HepG2 (cell line): ENCODE results near the gene SPNS1. TPM values are rescaled to one million over a fixed set of nuclear protein-coding genes. Genes with fewer than 3 reads are reported as not detected.

Experiments used
- ATAC-seq: fragments of 200-7000 bp; cut with Tn5 transposase; 3 replicates; pipeline ENCODE4 v1.9.1; 2020; ENCODE audit warnings: mild to moderate bottlenecking, moderate library complexity
- BruUV-seq: library from RNA; stranded (reverse); fragments of 400-500 nt; replicated peaks from 2 replicates; lab custom pipeline; 2021; lab: Mats Ljungman, UMichigan
- CTCF ChIA-PET: fragments of 300-600 bp; formaldehyde crosslinking; extraction: SDS; loops from one replicate; lab custom pipeline; 2021; ENCODE audit warnings: low total read pairs, inconsistent platforms, low intra/inter-chr PET ratio; lab: Yijun Ruan, JAX
- POLR2A ChIA-PET: fragments of 350-600 bp; sonication (Branson Sonifier 250); formaldehyde crosslinking; loops from one replicate; lab custom pipeline; 2020; ENCODE audit warnings: antibody characterized with exemption, inconsistent platforms; lab: Yijun Ruan, JAX
- DNase-seq: peaks from one replicate; pipeline ENCODE4 v3.0.0-alpha.2; 2015; ENCODE audit warnings: low spot score
- FAIRE-seq: peaks from 3 replicates; lab custom pipeline; 2011; peaks lifted over from hg19 to GRCh38; lab: Jason Lieb, UNC
- H2AFZ ChIP-seq: one replicate; pipeline ENCODE4 v1.6.1; 2011; ENCODE audit warnings: low read length, inconsistent platforms
- H3K27ac ChIP-seq: fragments of 300-600 bp; 3 replicates; pipeline ENCODE4 v1.8.0; 2011; ENCODE audit warnings: mixed run types, mild to moderate bottlenecking, mixed read lengths, low read length, inconsistent platforms; ENCODE audit not compliant: insufficient read depth; ENCODE audit errors: extremely low read length
- H3K27me3 ChIP-seq, 2 experiments: fragments of 200-600 bp in 1 of 2; 2 replicates in 1 of 2; 3 replicates in 1 of 2; pipeline versions ENCODE4 v1.6.0 to v1.8.0; 2011; ENCODE audit warnings: low read length in 2 of 2, mild to moderate bottlenecking in 2 of 2, moderate library complexity in 2 of 2, inconsistent platforms in 1 of 2; ENCODE audit not compliant: insufficient read depth in 2 of 2, control insufficient read depth in 1 of 2
- H3K36me3 ChIP-seq, 2 experiments: fragments of 200-600 bp in 1 of 2; replicated peaks in 1 of 2; 2 replicates in 1 of 2; 3 replicates in 1 of 2; pipeline versions ENCODE4 v1.5.1 to v1.8.0; 2011; ENCODE audit warnings: low read length in 2 of 2, inconsistent platforms in 1 of 2; ENCODE audit not compliant: insufficient read depth in 2 of 2, control insufficient read depth in 1 of 2
- H3K4me1 ChIP-seq: 2 replicates; pipeline ENCODE4 v1.5.1; 2012; ENCODE audit warnings: low read length, inconsistent platforms; ENCODE audit not compliant: insufficient read depth
- H3K4me2 ChIP-seq: 2 replicates; pipeline ENCODE4 v1.6.0; 2011; ENCODE audit warnings: low read depth, low read length, inconsistent platforms
- H3K4me3 ChIP-seq, 3 experiments: fragments of 200-600 bp in 1 of 3; sonication (generic), shearing (Covaris generic) in 1 of 3; replicated peaks in 1 of 3; 2 replicates each; pipeline ENCODE4 v1.5.1; 2011 to 2016; ENCODE audit warnings: low read length in 3 of 3, inconsistent platforms in 2 of 3, low read depth in 2 of 3, mild to moderate bottlenecking in 2 of 3, control low read depth in 1 of 3, mixed read lengths in 1 of 3; ENCODE audit not compliant: insufficient read depth in 1 of 3
- H3K79me2 ChIP-seq: one replicate; pipeline ENCODE4 v1.6.1; 2011; ENCODE audit warnings: low read length, inconsistent platforms; ENCODE audit not compliant: insufficient read depth
- H3K9ac ChIP-seq: 2 replicates; pipeline ENCODE4 v1.6.0; 2011; ENCODE audit warnings: mild to moderate bottlenecking, low read depth, low read length, inconsistent platforms; ENCODE audit not compliant: insufficient read depth
- H3K9me3 ChIP-seq: 2 replicates; pipeline ENCODE4 v1.5.1; 2012; ENCODE audit warnings: mild to moderate bottlenecking, low read length
- H4K20me1 ChIP-seq: 2 replicates; pipeline ENCODE4 v1.6.0; 2011; ENCODE audit warnings: inconsistent platforms, mild to moderate bottlenecking, low read length, moderate library complexity; ENCODE audit not compliant: insufficient read depth
- ATF5 ChIP-seq: sonication (generic); formaldehyde crosslinking; IDR thresholded peaks from 2 replicates; pipeline ENCODE4 v1.4.0; 2020; ENCODE audit warnings: mild to moderate bottlenecking, low read depth, missing genetic modification reagents
- ATF7 ChIP-seq, 2 experiments: fragments of 450-650 bp in 1 of 2; sonication (generic) in 1 of 2; formaldehyde crosslinking in 1 of 2; IDR thresholded peaks; 2 replicates each; pipeline versions ENCODE4 v1.4.0 to v1.6.1; 2016 to 2020; ENCODE audit warnings: antibody characterized with exemption in 1 of 2, mild to moderate bottlenecking in 1 of 2, missing genetic modification reagents in 1 of 2
- FUBP1 ChIP-seq: sonication (generic); formaldehyde crosslinking; IDR thresholded peaks from 2 replicates; pipeline ENCODE4 v1.5.1; 2020; ENCODE audit warnings: missing genetic modification reagents, mild to moderate bottlenecking, borderline replicate concordance
- NONO ChIP-seq, 2 experiments: fragments of 450-650 bp in 1 of 2; sonication (generic) in 1 of 2; formaldehyde crosslinking in 1 of 2; IDR thresholded peaks in 1 of 2; conservative IDR thresholded peaks in 1 of 2; 2 replicates each; pipeline versions ENCODE4 v1.6.1 to v1.8.0; 2017 to 2022; ENCODE audit warnings: mild to moderate bottlenecking in 1 of 2, missing genetic modification reagents in 1 of 2, moderate library complexity in 1 of 2
- ZNF263 ChIP-seq: sonication (generic); formaldehyde crosslinking; IDR thresholded peaks from 2 replicates; pipeline ENCODE4 v1.4.0; 2020; ENCODE audit warnings: missing genetic modification reagents
- ZNF33B ChIP-seq: sonication (generic); formaldehyde crosslinking; IDR thresholded peaks from 2 replicates; pipeline ENCODE4 v1.5.1; 2020; ENCODE audit warnings: mild to moderate bottlenecking, missing genetic modification reagents
- ZNF574 ChIP-seq: sonication (generic); formaldehyde crosslinking; IDR thresholded peaks from 2 replicates; pipeline ENCODE4 v1.4.0; 2020; ENCODE audit warnings: missing genetic modification reagents
- ZNF597 ChIP-seq: sonication (generic); formaldehyde crosslinking; IDR thresholded peaks from 2 replicates; pipeline ENCODE4 v1.5.0; 2020; ENCODE audit warnings: missing genetic modification reagents
- WGBS: methylation state at CpG from one replicate; pipeline ENCODE4 v1.1.6; 2017; ENCODE audit warnings: low lambda C conversion rate; 5-methylcytosine and 5-hydroxymethylcytosine counted together
- in situ Hi-C: cut with HindIII; loops from 2 replicates; pipeline ENCODE4 v1.10.0; 2017; ENCODE audit warnings: low pct_unique_long_range_greater_than_20kb; ENCODE audit not compliant: extremely low pct_ligation_motif_present
- intact Hi-C: fragments of 100-400 bp; cut with micrococcal nuclease; formaldehyde crosslinking; loops from one replicate; pipeline ENCODE4 v1.10.0; 2022; ENCODE audit not compliant: unreplicated experiment
- polyA plus RNA-seq, 8 experiments: library from polyadenylated mRNA; depleted of rRNA in 3 of 8; stranded (reverse) in 7 of 8; unstranded in 1 of 8; fragments of >200 nt; fragmentation: Illumina TruSeq in 4 of 8; extraction: Trizol in 4 of 8; gene quantifications; 2 replicates each; pipeline versions ENCODE4 v1.2.1 to v1.2.3, GENCODE V29; 2011 to 2016; ENCODE audit warnings: low read depth in 4 of 8, missing spikeins in 1 of 8, mixed read lengths in 1 of 8; ENCODE audit not compliant: insufficient read depth in 1 of 8
- total RNA-seq, 5 experiments: library from RNA; depleted of rRNA; stranded (reverse); fragments of >200 nt; fragmentation: Illumina TruSeq; extraction: Trizol; gene quantifications; 2 replicates each; pipeline ENCODE4 v1.2.3, GENCODE V29; 2016; ENCODE audit warnings: low read depth in 1 of 5
- TF ChIP-seq, protein P1 (sequence below): IDR thresholded peaks from 2 replicates; pipeline ENCODE4 v1.6.1; 2012; ENCODE audit warnings: low read length, improper control_type of control experiment
- TF ChIP-seq, protein P2 (sequence below): sonication (generic); formaldehyde crosslinking; IDR thresholded peaks from 2 replicates; pipeline ENCODE4 v1.8.1; 2022; ENCODE audit warnings: low read depth, mild to moderate bottlenecking, missing genetic modification reagents

SPNS1 gene
- total and polyA plus RNA-seq, 2 of the 13 experiments (the other 11 are each of a cell fraction or from before 2014, with no cell fraction given), result 25.6 to 38.8 TPM

DNA sequence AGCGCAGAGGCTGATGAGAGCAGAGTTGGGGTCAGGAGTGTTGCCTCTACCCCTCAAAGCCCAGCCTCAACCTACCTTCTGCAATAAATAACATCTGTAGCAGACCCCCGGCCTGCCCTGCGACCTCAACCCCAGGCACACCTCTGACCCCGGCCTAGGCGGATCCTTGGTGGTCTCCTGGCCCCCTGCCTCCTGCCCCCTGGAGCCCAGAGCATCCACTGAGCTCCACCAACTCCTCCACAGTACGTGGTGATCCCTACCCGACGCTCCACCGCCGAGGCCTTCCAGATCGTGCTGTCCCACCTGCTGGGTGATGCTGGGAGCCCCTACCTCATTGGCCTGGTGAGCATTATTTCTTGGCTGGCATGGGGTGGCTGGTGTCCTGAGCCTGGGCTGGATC, 8.4 kb downstream of the SPNS1 start:
- H3K9ac ChIP-seq, result no peak overlapping the region
- no peaks in the 10 kb centered on the region for H3K79me2 ChIP-seq
- peaks cover 21 to 55% of the 10 kb centered on the region in 2 experiments for H3K36me3 ChIP-seq
- no peaks in the 10 kb centered on the region for H3K4me1 ChIP-seq
- H3K4me2 ChIP-seq, result no peak overlapping the region
- CTCF ChIA-PET, result no interaction called here
- WGBS, result 96% methylated on average over 11 of the region's 11 CpGs
- BruUV-seq, result no TSS peak
- no peak overlapping the region for H3K27ac ChIP-seq
- FAIRE-seq (no peak), DNase-seq (no peak), ATAC-seq (no peak)
- in situ Hi-C loops, result no loop called here
- no peaks in the 10 kb centered on the region; the same call in 1 of the 2 replicates for H4K20me1 ChIP-seq
- intact Hi-C loops, result no loop called here
- no peaks in the 10 kb centered on the region for H3K27me3 ChIP-seq
- no peaks in the 10 kb centered on the region for H3K9me3 ChIP-seq
- H3K4me3 ChIP-seq, result no peak overlapping the region
- H2AFZ ChIP-seq, result no peak overlapping the region
- POLR2A ChIA-PET, result interaction anchor here (1.0 kb wide), 1 partner anchor 9 kb away, joined by 3 read pairs; the partner anchor contains the start of gene SPNS1
- no peak for TF ChIP-seq ZNF597
- no peak for TF ChIP-seq ZNF263 (CRISPR knock-in tag)
- TF ChIP-seq FUBP1 (CRISPR knock-in tag), result no peak
- no peak for TF ChIP-seq NONO (IDR thresholded peaks at IDR 0.05)
- TF ChIP-seq NONO (CRISPR knock-in tag; conservative IDR thresholded peaks at IDR 0.05), result no peak
- TF ChIP-seq, protein P1, sequence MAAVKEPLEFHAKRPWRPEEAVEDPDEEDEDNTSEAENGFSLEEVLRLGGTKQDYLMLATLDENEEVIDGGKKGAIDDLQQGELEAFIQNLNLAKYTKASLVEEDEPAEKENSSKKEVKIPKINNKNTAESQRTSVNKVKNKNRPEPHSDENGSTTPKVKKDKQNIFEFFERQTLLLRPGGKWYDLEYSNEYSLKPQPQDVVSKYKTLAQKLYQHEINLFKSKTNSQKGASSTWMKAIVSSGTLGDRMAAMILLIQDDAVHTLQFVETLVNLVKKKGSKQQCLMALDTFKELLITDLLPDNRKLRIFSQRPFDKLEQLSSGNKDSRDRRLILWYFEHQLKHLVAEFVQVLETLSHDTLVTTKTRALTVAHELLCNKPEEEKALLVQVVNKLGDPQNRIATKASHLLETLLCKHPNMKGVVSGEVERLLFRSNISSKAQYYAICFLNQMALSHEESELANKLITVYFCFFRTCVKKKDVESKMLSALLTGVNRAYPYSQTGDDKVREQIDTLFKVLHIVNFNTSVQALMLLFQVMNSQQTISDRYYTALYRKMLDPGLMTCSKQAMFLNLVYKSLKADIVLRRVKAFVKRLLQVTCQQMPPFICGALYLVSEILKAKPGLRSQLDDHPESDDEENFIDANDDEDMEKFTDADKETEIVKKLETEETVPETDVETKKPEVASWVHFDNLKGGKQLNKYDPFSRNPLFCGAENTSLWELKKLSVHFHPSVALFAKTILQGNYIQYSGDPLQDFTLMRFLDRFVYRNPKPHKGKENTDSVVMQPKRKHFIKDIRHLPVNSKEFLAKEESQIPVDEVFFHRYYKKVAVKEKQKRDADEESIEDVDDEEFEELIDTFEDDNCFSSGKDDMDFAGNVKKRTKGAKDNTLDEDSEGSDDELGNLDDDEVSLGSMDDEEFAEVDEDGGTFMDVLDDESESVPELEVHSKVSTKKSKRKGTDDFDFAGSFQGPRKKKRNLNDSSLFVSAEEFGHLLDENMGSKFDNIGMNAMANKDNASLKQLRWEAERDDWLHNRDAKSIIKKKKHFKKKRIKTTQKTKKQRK, result no peak
- TF ChIP-seq, protein P2, sequence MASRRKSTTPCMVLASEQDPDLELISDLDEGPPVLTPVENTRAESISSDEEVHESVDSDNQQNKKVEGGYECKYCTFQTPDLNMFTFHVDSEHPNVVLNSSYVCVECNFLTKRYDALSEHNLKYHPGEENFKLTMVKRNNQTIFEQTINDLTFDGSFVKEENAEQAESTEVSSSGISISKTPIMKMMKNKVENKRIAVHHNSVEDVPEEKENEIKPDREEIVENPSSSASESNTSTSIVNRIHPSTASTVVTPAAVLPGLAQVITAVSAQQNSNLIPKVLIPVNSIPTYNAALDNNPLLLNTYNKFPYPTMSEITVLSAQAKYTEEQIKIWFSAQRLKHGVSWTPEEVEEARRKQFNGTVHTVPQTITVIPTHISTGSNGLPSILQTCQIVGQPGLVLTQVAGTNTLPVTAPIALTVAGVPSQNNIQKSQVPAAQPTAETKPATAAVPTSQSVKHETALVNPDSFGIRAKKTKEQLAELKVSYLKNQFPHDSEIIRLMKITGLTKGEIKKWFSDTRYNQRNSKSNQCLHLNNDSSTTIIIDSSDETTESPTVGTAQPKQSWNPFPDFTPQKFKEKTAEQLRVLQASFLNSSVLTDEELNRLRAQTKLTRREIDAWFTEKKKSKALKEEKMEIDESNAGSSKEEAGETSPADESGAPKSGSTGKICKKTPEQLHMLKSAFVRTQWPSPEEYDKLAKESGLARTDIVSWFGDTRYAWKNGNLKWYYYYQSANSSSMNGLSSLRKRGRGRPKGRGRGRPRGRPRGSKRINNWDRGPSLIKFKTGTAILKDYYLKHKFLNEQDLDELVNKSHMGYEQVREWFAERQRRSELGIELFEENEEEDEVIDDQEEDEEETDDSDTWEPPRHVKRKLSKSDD (CRISPR knock-in tag), result no peak
- no peak for TF ChIP-seq ATF5 (CRISPR knock-in tag)
- no peak for TF ChIP-seq ATF7 (IDR thresholded peaks at IDR 0.05)
- TF ChIP-seq ATF7 (CRISPR knock-in tag; IDR thresholded peaks at IDR 0.05), result no peak
- no peak for TF ChIP-seq ZNF574
- no peak for TF ChIP-seq ZNF33B (CRISPR knock-in tag)
